Omental fat pad (tissue), 4 donors: ENCODE data around the gene MCM3AP. TPM values are rescaled to one million over a fixed set of nuclear protein-coding genes. Genes with fewer than 3 reads are reported as not detected.

Experiments used
- ATAC-seq: fragments of 150-250 bp; one replicate; pipeline ENCODE4 v1.9.1; 2016; ENCODE audit warnings: mild to moderate bottlenecking, moderate library complexity; ENCODE audit not compliant: low FRiP score
- DNase-seq: peaks from one replicate; pipeline ENCODE4 v3.0.0-alpha.2; 2019; ENCODE audit warnings: low spot score
- total RNA-seq, 4 donors: library from RNA; depleted of rRNA; stranded (reverse); fragments of >200 nt; gene quantifications; one replicate each; pipeline ENCODE4 v1.1.0, GENCODE V29; 2016
- TF ChIP-seq, protein P1 (sequence below), 3 donors: fragments of 450-650 bp; IDR thresholded peaks; one replicate each; pipeline ENCODE4 v1.5.1; 2016 to 2017; ENCODE audit warnings: antibody characterized with exemption in 3 of 3, mild to moderate bottlenecking in 3 of 3, moderate library complexity in 2 of 3

MCM3AP gene
- 100 to 1,000 TPM in 1 of 4 donors, 10 to 100 TPM in 3; 63.8 to 129 (median 76.6) TPM for total RNA-seq

- ATAC-seq, result no peak
- DNase-seq, result no peak
- TF ChIP-seq, protein P1, sequence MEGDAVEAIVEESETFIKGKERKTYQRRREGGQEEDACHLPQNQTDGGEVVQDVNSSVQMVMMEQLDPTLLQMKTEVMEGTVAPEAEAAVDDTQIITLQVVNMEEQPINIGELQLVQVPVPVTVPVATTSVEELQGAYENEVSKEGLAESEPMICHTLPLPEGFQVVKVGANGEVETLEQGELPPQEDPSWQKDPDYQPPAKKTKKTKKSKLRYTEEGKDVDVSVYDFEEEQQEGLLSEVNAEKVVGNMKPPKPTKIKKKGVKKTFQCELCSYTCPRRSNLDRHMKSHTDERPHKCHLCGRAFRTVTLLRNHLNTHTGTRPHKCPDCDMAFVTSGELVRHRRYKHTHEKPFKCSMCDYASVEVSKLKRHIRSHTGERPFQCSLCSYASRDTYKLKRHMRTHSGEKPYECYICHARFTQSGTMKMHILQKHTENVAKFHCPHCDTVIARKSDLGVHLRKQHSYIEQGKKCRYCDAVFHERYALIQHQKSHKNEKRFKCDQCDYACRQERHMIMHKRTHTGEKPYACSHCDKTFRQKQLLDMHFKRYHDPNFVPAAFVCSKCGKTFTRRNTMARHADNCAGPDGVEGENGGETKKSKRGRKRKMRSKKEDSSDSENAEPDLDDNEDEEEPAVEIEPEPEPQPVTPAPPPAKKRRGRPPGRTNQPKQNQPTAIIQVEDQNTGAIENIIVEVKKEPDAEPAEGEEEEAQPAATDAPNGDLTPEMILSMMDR (IDR thresholded peaks at IDR 0.05), result no peak
These were observed at the start of gene MCM3AP for GRCh38 chr21:46285206-46285661. MCM3AP (minus strand) TSS chr21:46285611; CDS start chr21:46285286, 325 bp downstream.

DNA sequence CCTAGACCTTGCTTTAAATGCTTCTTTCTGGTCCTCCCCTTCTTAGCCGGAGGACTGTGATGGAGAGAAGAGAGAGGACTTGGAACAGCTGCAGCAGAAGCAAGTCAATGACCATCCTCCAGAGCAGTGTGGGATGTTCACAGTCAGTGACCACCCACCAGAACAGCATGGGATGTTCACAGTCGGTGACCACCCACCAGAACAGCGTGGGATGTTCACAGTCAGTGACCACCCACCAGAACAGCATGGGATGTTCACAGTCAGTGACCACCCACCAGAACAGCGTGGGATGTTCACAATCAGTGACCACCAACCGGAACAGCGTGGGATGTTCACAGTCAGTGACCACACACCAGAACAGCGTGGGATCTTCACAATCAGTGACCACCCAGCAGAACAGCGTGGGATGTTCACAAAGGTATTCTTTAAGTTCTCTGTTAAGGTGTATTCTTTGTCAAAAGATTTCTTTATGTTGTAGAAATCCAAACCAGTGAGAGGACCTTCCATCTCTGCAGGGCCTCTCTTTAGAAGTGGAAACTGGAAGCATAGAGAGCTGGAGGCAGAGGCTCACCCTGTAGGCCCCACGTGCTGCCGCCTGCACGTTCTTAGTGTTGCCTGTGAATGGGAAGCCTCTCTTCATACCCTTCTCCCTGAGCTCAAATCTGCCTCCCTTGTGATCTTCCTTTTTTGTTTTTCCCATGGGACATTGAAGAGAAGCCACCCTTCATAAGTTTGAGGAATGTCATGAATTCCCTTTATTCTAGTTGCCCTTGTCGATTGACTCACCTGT, 49.1 kb upstream of the MCM3AP start:
- ATAC-seq, result no peak
- TF ChIP-seq, protein P1 (IDR thresholded peaks at IDR 0.05), result no peak
- no peak for DNase-seq

- ATAC-seq (no peak), DNase-seq (no peak)
- TF ChIP-seq, protein P1 (IDR thresholded peaks at IDR 0.05), result no peak
These were observed 44.4 kb upstream of the MCM3AP start for GRCh38 chr21:46329796-46330195.

GRCh38 chr21:46328151-46328550, 42.7 kb upstream of the MCM3AP start:
- DNase-seq (no peak), ATAC-seq (no peak)
- TF ChIP-seq, protein P1 (IDR thresholded peaks at IDR 0.05), result no peak

DNA sequence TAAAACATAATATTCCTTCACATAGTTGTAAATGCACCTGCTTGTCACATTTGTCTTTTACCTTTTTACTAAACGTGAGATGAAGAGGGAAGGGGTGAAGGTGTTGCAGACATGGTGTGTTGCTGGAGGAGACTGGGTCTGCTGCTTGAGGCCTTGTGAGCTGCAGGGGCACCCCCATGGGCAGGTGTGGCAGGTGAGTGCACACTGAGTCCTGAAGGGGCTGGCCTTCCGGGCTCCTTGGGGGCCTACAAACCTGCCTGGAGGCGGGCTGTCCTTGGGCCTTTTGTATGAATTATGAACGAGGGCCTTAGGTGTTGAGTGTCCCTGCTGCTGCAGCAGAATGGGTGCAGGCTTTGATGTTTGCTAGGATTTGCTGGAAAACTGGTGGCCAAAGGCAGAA, 42.3 kb upstream of the MCM3AP start:
- ATAC-seq, result no peak
- TF ChIP-seq, protein P1 (IDR thresholded peaks at IDR 0.05), result no peak
- DNase-seq, result no peak

DNA sequence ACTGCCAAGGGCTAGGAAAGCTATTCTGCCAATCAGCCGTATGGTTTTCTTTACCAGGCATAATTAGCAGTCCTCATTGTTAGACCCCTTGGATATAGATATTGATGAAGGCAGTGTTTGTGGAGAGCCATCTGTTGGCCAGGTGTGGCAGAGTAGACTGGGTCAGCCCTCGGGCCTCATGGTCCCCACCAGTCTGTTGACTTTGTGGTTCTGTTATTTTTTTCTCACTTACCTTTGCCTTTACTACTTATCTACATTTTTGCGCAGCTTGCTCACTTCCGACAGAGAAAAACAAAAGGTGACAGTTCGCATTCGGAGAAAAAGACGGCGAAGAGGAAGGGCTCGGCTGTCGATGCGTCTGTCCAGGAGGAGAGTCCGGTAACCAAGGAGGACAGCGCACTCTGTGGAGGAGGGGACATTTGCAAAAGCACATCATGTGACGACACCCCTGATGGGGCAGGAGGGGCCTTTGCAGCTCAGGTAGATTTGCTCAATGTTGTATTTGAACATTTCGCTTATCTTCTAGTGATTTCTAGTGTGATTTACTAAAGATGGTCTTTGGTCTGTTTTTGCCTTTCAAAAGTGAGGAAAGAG, 40.8 kb upstream of the MCM3AP start:
- no peak for ATAC-seq
- TF ChIP-seq, protein P1 (IDR thresholded peaks at IDR 0.05), result no peak
- no peak for DNase-seq
